Cardiac muscle cell (in vitro differentiated cells and primary cell): ENCODE data around the gene CXCL1. TPM values are rescaled to one million over a fixed set of nuclear protein-coding genes. Genes with fewer than 3 reads are reported as not detected.
"Not testable (repeated sequence)": the region's sequence is repeated elsewhere in the genome, so short reads cannot be mapped to it uniquely, and the experiment has no call there.

ENCODE experiments used
- DNase-seq, 2 donors: peaks; one replicate each; pipeline versions ENCODE4 v3.0.0 to v3.0.0-alpha.2; 2010 to 2017; ENCODE audit warnings: low read depth in 1 of 2, low spot score in 1 of 2
- H3K27ac ChIP-seq: fragments of 200-600 bp; sonication (generic); 2 replicates; pipeline ENCODE4 v1.5.1; 2016
- H3K27me3 ChIP-seq: fragments of 200-600 bp; sonication (generic); 2 replicates; pipeline ENCODE4 v1.6.0; 2016; ENCODE audit warnings: control low read depth
- H3K36me3 ChIP-seq: fragments of 200-600 bp; sonication (generic); 2 replicates; pipeline ENCODE4 v1.5.1; 2016; ENCODE audit warnings: control low read depth
- H3K4me1 ChIP-seq: fragments of 200-600 bp; sonication (generic); 2 replicates; pipeline ENCODE4 v1.8.1; 2017; ENCODE audit warnings: low read depth, mild to moderate bottlenecking, mixed run types
- H3K4me3 ChIP-seq: fragments of 200-600 bp; sonication (generic); 2 replicates; pipeline ENCODE4 v1.5.1; 2016; ENCODE audit warnings: mild to moderate bottlenecking
- H3K9me3 ChIP-seq: fragments of 200-600 bp; sonication (generic); 2 replicates; pipeline ENCODE4 v1.5.1; 2017; ENCODE audit warnings: low read depth, mild to moderate bottlenecking, control low read depth
- CTCF ChIP-seq: IDR thresholded peaks from 2 replicates; pipeline ENCODE4 v1.5.1; 2012; ENCODE audit warnings: low read depth, mild to moderate bottlenecking, low read length
- polyA plus RNA-seq: library from polyadenylated mRNA; unstranded; fragments of >200 nt; fragmentation: Nextera tagmentation; extraction: Ambion mirVana; gene quantifications from 2 replicates; pipeline ENCODE4 v1.2.1, GENCODE V29; 2016
- total RNA-seq: library from RNA; depleted of rRNA; stranded (reverse); fragments of >200 nt; gene quantifications from 2 replicates; pipeline ENCODE4 v1.2.3, GENCODE V29; 2016

Gene CXCL1
- total and polyA plus RNA-seq, 2 experiments from 2014 or later, result not detected

GRCh38 chr4:73894001-73894400 lies 24.8 kb downstream of the CXCL1 start:
- Histone ChIP-seq H3K4me1 (no peaks in the 10 kb centered on the region), H3K4me3 (no peak overlapping the region), H3K27ac (no peak overlapping the region), H3K27me3 (no peaks in the 10 kb centered on the region), H3K9me3 (no peaks in the 10 kb centered on the region), H3K36me3 (no peaks in the 10 kb centered on the region)
- DNase-seq, result no peak
- no peak for TF ChIP-seq CTCF

- Histone ChIP-seq H3K4me3 (no peak overlapping the region), H3K9me3 (no peaks in the 10 kb centered on the region), H3K4me1 (no peaks in the 10 kb centered on the region), H3K36me3 (no peaks in the 10 kb centered on the region), H3K27ac (no peak overlapping the region), H3K27me3 (no peaks in the 10 kb centered on the region)
- peak in 1 of 2 donors; percentile 80 for DNase-seq
- TF ChIP-seq CTCF, result no peak
These were observed 26.3 kb downstream of the CXCL1 start for GRCh38 chr4:73895201-73896175.

DNA sequence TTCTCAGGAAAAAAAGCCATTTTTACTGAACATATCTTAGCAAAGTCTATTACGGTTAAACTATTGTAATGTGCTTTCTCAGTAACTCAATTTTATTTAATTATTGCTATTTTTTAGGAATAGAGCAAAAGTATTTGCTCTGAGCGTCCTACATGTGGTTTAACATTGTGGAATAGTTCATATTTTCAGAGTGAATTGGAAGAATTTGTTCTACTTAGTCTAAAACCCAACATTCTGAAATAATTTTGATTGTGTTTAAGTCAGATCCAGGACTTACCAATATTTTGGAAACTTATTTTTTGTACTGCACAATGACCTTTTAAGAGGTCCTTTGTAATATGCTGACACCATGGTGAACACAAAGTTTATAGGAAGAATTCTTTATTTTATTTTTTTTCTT lies 27.2 kb downstream of the CXCL1 start:
- no peaks in the 10 kb centered on the region for H3K27me3 ChIP-seq
- no peak overlapping the region for H3K27ac ChIP-seq
- H3K4me1 ChIP-seq, result no peaks in the 10 kb centered on the region
- no peaks in the 10 kb centered on the region for H3K36me3 ChIP-seq
- H3K9me3 ChIP-seq, result no peaks in the 10 kb centered on the region
- TF ChIP-seq CTCF, result no peak
- no peak overlapping the region for H3K4me3 ChIP-seq
- DNase-seq, result no peak

GRCh38 chr4:73897380-73898136 lies 28.4 kb downstream of the CXCL1 start:
- no peaks in the 10 kb centered on the region for H3K36me3 ChIP-seq
- no peaks in the 10 kb centered on the region for H3K27me3 ChIP-seq
- H3K27ac ChIP-seq, result no peak overlapping the region
- peak in 1 of 2 donors; percentile 96 for DNase-seq
- no peak for TF ChIP-seq CTCF
- no peaks in the 10 kb centered on the region for H3K4me1 ChIP-seq
- H3K4me3 ChIP-seq, result no peak overlapping the region
- H3K9me3 ChIP-seq, result no peaks in the 10 kb centered on the region

GRCh38 chr4:73899338-73899737 lies 30.1 kb downstream of the CXCL1 start:
- H3K36me3 ChIP-seq, H3K4me1 ChIP-seq, DNase-seq, H3K27ac ChIP-seq, H3K4me3 ChIP-seq, H3K9me3 ChIP-seq, H3K27me3 ChIP-seq: not testable (repeated sequence)

DNA sequence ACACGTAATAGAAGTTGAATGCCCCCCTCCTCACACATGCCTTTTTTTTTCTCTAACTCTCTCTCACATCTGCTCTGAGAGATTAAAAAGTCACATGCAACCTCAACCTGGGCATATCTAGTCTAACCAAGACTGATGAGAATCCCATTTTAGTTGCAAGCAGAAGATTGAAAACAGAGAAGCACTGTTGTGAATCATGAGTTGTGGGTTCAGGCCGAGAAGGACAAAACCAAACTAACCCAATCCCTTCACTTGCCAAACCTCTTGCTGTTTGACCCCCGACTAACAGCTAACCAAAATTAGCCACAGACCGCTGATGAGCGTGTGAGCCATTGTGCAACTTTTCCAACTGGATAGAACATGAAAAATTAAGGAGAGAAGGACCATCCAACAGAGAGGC lies 31.8 kb downstream of the CXCL1 start:
- H3K27ac ChIP-seq, result no peak overlapping the region
- no peak overlapping the region for H3K4me3 ChIP-seq
- no peaks in the 10 kb centered on the region for H3K4me1 ChIP-seq
- DNase-seq, result peak in 1 of 2 donors; percentile 77
- TF ChIP-seq CTCF, result no peak
- no peaks in the 10 kb centered on the region for H3K36me3 ChIP-seq
- no peaks in the 10 kb centered on the region for H3K27me3 ChIP-seq
- no peaks in the 10 kb centered on the region for H3K9me3 ChIP-seq
